ENCODE measurements around the gene NR1D1. TPM values are rescaled to one million over a fixed set of nuclear protein-coding genes. Genes with fewer than 3 reads are reported as not detected.
A peak's percentile ranks its signal among the peaks of the same experiment; 100 is the strongest.

Gene NR1D1
- total RNA-seq, 2 experiments from 2014 or later: 5.2 to 5.4 TPM

- CTCF ChIA-PET: interaction anchor here (0.5 to 3.6 kb wide), 16 partner anchors 9 to 160 kb away, joined by 3 to 41 read pairs (median 6); partner anchors contain the start of genes CASC3 and NR1D1
- POLR2A ChIA-PET: interaction anchor here (0.7 to 4.0 kb wide), 7 partner anchors 11 to 40 kb away, joined by 3 to 22 read pairs (median 3); partner anchors contain the start of gene CASC3
These were observed 23.4 kb upstream of the NR1D1 start for GRCh38 chr17:40123811-40124114.

GRCh38 chr17:40122999-40123810, 22.8 kb upstream of the NR1D1 start:
- H3K4me3 Mint-ChIP-seq: peak overlapping the region; percentile 90
- peaks cover 29% of the 10 kb centered on the region for H3K4me1 Mint-ChIP-seq
- ChIA-PET POLR2A (interaction anchor here (0.8 to 4.0 kb wide), 4 partner anchors 10 to 41 kb away, joined by 3 to 22 read pairs (median 12); partner anchors contain the start of gene CASC3), CTCF (interaction anchor here (0.5 to 3.6 kb wide), 15 partner anchors 9 to 160 kb away, joined by 3 to 41 read pairs (median 6); partner anchors contain the start of genes CASC3 and NR1D1)
- peak overlapping the region; percentile 87 for H3K27ac Mint-ChIP-seq
- ATAC-seq: peak; percentile 28
- peak; percentile 73 for DNase-seq
- peaks cover 30% of the 10 kb centered on the region for H3K36me3 Mint-ChIP-seq (ENCODE audit: low read depth)
- no peaks in the 10 kb centered on the region for H3K9me3 Mint-ChIP-seq (ENCODE audit: low read depth)
- intact Hi-C loops (cut with DNase I, micrococcal nuclease): loop anchor here (1.0 to 2.0 kb wide), 4 partner anchors 17 to 164 kb away; partner anchors contain the start of genes CASC3 (in 2 of the 2) and CDC6 (in 1 of the 2)
- no peaks in the 10 kb centered on the region for H3K27me3 Mint-ChIP-seq

More at GRCh38 chr17:40123811-40124114, 23.4 kb upstream of the NR1D1 start:
- H3K9me3 Mint-ChIP-seq (ENCODE audit: low read depth): no peaks in the 10 kb centered on the region
- DNase-seq (no peak), ATAC-seq (no peak)
- peak overlapping the region; percentile 87 for H3K27ac Mint-ChIP-seq
- H3K36me3 Mint-ChIP-seq (ENCODE audit: low read depth): peaks cover 30% of the 10 kb centered on the region
- intact Hi-C loops (cut with DNase I, micrococcal nuclease): loop anchor here (1.0 to 2.0 kb wide), 3 partner anchors 17 to 27 kb away; partner anchors contain the start of gene CASC3 (in 2 of the 2)
- peak overlapping the region; percentile 90 for H3K4me3 Mint-ChIP-seq
- no peaks in the 10 kb centered on the region for H3K27me3 Mint-ChIP-seq
- H3K4me1 Mint-ChIP-seq: peaks cover 26% of the 10 kb centered on the region

- DNase-seq: peak; percentile 63
- Mint-ChIP-seq H3K36me3 (ENCODE audit: low read depth) (peaks cover 28% of the 10 kb centered on the region), H3K27ac (peak overlapping the region; percentile 11), H3K27me3 (no peaks in the 10 kb centered on the region), H3K9me3 (ENCODE audit: low read depth) (no peaks in the 10 kb centered on the region), H3K4me3 (peak overlapping the region; percentile 79), H3K4me1 (peaks cover 29% of the 10 kb centered on the region)
- ATAC-seq: peak; percentile 42
- ChIA-PET CTCF (interaction anchor here (0.9 to 3.6 kb wide), 9 partner anchors 9 to 143 kb away, joined by 3 to 41 read pairs (median 12); partner anchors contain the start of genes CASC3 and NR1D1), POLR2A (interaction anchor here (3.6 to 4.0 kb wide), 2 partner anchors 9 to 17 kb away, joined by 21 to 22 read pairs; partner anchors contain the start of gene CASC3)
- intact Hi-C loops (cut with DNase I, micrococcal nuclease): loop anchor here (1.0 to 2.0 kb wide), 3 partner anchors 18 to 165 kb away; partner anchors contain the start of genes CASC3 (in 1 of the 2) and CDC6 (in 1 of the 2)
These were observed 22.0 kb upstream of the NR1D1 start for GRCh38 chr17:40122136-40122998.

GRCh38 chr17:40121181-40122135, 21.1 kb upstream of the NR1D1 start, which contains the start of gene MSL1:
Gene MSL1, plus strand, starts transcription at chr17:40121971. Its CDS starts 642 bp downstream, at chr17:40122613.
- DNase-seq: peak; percentile 92
- POLR2A ChIA-PET: interaction anchor here (1.6 to 4.0 kb wide), 3 partner anchors 8 to 18 kb away, joined by 5 to 22 read pairs (median 21); partner anchors contain the start of gene CASC3
- CTCF ChIA-PET: interaction anchor here (0.9 to 3.6 kb wide), 6 partner anchors 8 to 142 kb away, joined by 3 to 41 read pairs (median 5); no protein-coding TSS in a partner anchor
- H3K27ac Mint-ChIP-seq: peak within 1 kb of the TSS; percentile 57
- H3K27me3 Mint-ChIP-seq: no peaks in the 10 kb centered on the region
- H3K9me3 Mint-ChIP-seq (ENCODE audit: low read depth): no peaks in the 10 kb centered on the region
- peak; percentile 69 for ATAC-seq
- H3K4me3 Mint-ChIP-seq: peak within 1 kb of the TSS; percentile 79
- H3K36me3 Mint-ChIP-seq (ENCODE audit: low read depth): peaks cover 24% of the 10 kb centered on the region
- intact Hi-C loops (cut with DNase I, micrococcal nuclease): loop anchor here (1.0 to 2.0 kb wide), 7 partner anchors 8 to 166 kb away; partner anchors contain the start of genes CASC3 (in 1 of the 2), CDC6 (in 1 of the 2), NR1D1 (in 1 of the 2) and RAPGEFL1 (in 1 of the 2)
- H3K4me1 Mint-ChIP-seq: peaks cover 29% of the 10 kb centered on the region

GRCh38 chr17:40115101-40115436, 14.7 kb upstream of the NR1D1 start:
- DNase-seq (no peak), ATAC-seq (no peak)
- no peaks in the 10 kb centered on the region for H3K27me3 Mint-ChIP-seq
- intact Hi-C loops (cut with DNase I, micrococcal nuclease): no loop called here
- POLR2A ChIA-PET: no interaction called here
- CTCF ChIA-PET: interaction anchor here (0.9 to 6.8 kb wide), 8 partner anchors 8 to 102 kb away, joined by 3 to 156 read pairs (median 27); partner anchors contain the start of genes MSL1 and NR1D1
- H3K27ac Mint-ChIP-seq: no peak overlapping the region
- H3K36me3 Mint-ChIP-seq (ENCODE audit: low read depth): no peaks in the 10 kb centered on the region
- H3K4me3 Mint-ChIP-seq: no peak overlapping the region
- H3K4me1 Mint-ChIP-seq: peaks cover 39% of the 10 kb centered on the region
- H3K9me3 Mint-ChIP-seq (ENCODE audit: low read depth): no peaks in the 10 kb centered on the region

- ATAC-seq (no peak), DNase-seq (no peak)
- Mint-ChIP-seq H3K27ac (peak overlapping the region; percentile 86), H3K4me1 (peaks cover 51% of the 10 kb centered on the region), H3K9me3 (ENCODE audit: low read depth) (no peaks in the 10 kb centered on the region), H3K27me3 (no peaks in the 10 kb centered on the region), H3K36me3 (ENCODE audit: low read depth) (no peaks in the 10 kb centered on the region), H3K4me3 (peak overlapping the region; percentile 72)
- POLR2A ChIA-PET: interaction anchor here (0.7 to 2.0 kb wide), 8 partner anchors 10 to 383 kb away, joined by 3 to 34 read pairs (median 8); partner anchors contain the start of genes CASC3, MIEN1, MSL1 and NR1D1
- intact Hi-C loops (cut with DNase I, micrococcal nuclease): loop anchor here (1.0 to 5.0 kb wide), 12 partner anchors 7 to 173 kb away; partner anchors contain the start of genes MSL1 (in 2 of the 2), CASC3 (in 1 of the 2), CDC6 (in 1 of the 2) and MED24 (in 1 of the 2)
- CTCF ChIA-PET: interaction anchor here (0.7 to 6.8 kb wide), 25 partner anchors 10 to 356 kb away, joined by 3 to 156 read pairs (median 12); partner anchors contain the start of genes CASC3, CSF3, MSL1 and NR1D1
These were observed 13.5 kb upstream of the NR1D1 start for GRCh38 chr17:40113907-40114245.

- Mint-ChIP-seq H3K4me1 (peaks cover 55% of the 10 kb centered on the region), H3K4me3 (peak overlapping the region; percentile 72), H3K27me3 (no peaks in the 10 kb centered on the region), H3K36me3 (ENCODE audit: low read depth) (no peaks in the 10 kb centered on the region), H3K27ac (peak overlapping the region; percentile 86), H3K9me3 (ENCODE audit: low read depth) (no peaks in the 10 kb centered on the region)
- CTCF ChIA-PET: interaction anchor here (0.6 to 6.8 kb wide), 42 partner anchors 10 to 1643 kb away, joined by 3 to 156 read pairs (median 8); partner anchors contain the start of genes CASC3, CSF3, MED24 and MSL1
- peak; percentile 96 for DNase-seq
- intact Hi-C loops (cut with DNase I, micrococcal nuclease): loop anchor here (1.0 to 5.0 kb wide), 12 partner anchors 8 to 173 kb away; partner anchors contain the start of genes MSL1 (in 2 of the 2), CASC3 (in 1 of the 2), CDC6 (in 1 of the 2) and MED24 (in 1 of the 2)
- POLR2A ChIA-PET: interaction anchor here (0.6 to 2.0 kb wide), 13 partner anchors 10 to 383 kb away, joined by 3 to 34 read pairs (median 5); partner anchors contain the start of genes CASC3, MIEN1, MSL1 and NR1D1
- ATAC-seq: peak; percentile 82
These were observed 12.9 kb upstream of the NR1D1 start for GRCh38 chr17:40113110-40113906.

- H3K27me3 Mint-ChIP-seq: no peaks in the 10 kb centered on the region
- ChIA-PET CTCF (interaction anchor here (0.6 to 6.8 kb wide), 41 partner anchors 11 to 1644 kb away, joined by 3 to 156 read pairs (median 9); partner anchors contain the start of genes CASC3, CSF3, MED24 and MSL1), POLR2A (interaction anchor here (0.6 to 2.0 kb wide), 9 partner anchors 11 to 281 kb away, joined by 3 to 34 read pairs (median 6); partner anchors contain the start of genes CASC3, MSL1 and NR1D1)
- H3K9me3 Mint-ChIP-seq (ENCODE audit: low read depth): no peaks in the 10 kb centered on the region
- intact Hi-C loops (cut with DNase I, micrococcal nuclease): loop anchor here (1.0 to 5.0 kb wide), 12 partner anchors 9 to 174 kb away; partner anchors contain the start of genes MSL1 (in 2 of the 2), CASC3 (in 1 of the 2), CDC6 (in 1 of the 2) and MED24 (in 1 of the 2)
- DNase-seq: no peak
- H3K27ac Mint-ChIP-seq: peak overlapping the region; percentile 86
- H3K4me3 Mint-ChIP-seq: peak overlapping the region; percentile 72
- ATAC-seq: no peak
- peaks cover 60% of the 10 kb centered on the region for H3K4me1 Mint-ChIP-seq
- H3K36me3 Mint-ChIP-seq (ENCODE audit: low read depth): no peaks in the 10 kb centered on the region
These were observed 12.3 kb upstream of the NR1D1 start for GRCh38 chr17:40112718-40113109.
